ENCODE data around the gene SLC22A23.

Gene SLC22A23

GRCh38 chr6:3321042-3321441 is 135.8 kb downstream of the SLC22A23 start:
- Histone ChIP-seq H3K4me2 (ENCODE audit: low read length) (no peak overlapping the region), H3K9me3 (ENCODE audit: control insufficient read depth, insufficient read depth, low read length) (no peaks in the 10 kb centered on the region), H3K79me2 (ENCODE audit: control insufficient read depth, low read length) (no peaks in the 10 kb centered on the region), H3K9me2 (replicated peaks; ENCODE audit: control insufficient read depth, low read length) (no peaks in the 10 kb centered on the region), H3F3A (ENCODE audit: control insufficient read depth, insufficient read depth) (no peaks in the 10 kb centered on the region), H3K27me3 (ENCODE audit: control insufficient read depth, low read length) (peaks cover 36% of the 10 kb centered on the region), H4K20me1 (ENCODE audit: control insufficient read depth, insufficient read depth, low read depth, low read length) (no peaks in the 10 kb centered on the region), H3K27ac (ENCODE audit: low read depth, low read length) (no peak overlapping the region), H3K36me3 (ENCODE audit: control insufficient read depth, low read length) (no peaks in the 10 kb centered on the region), H3K4me3 (ENCODE audit: low read length) (no peak overlapping the region), H3K4me1 (ENCODE audit: control insufficient read depth, low read length) (no peaks in the 10 kb centered on the region)
- TF ChIP-seq, protein P1, sequence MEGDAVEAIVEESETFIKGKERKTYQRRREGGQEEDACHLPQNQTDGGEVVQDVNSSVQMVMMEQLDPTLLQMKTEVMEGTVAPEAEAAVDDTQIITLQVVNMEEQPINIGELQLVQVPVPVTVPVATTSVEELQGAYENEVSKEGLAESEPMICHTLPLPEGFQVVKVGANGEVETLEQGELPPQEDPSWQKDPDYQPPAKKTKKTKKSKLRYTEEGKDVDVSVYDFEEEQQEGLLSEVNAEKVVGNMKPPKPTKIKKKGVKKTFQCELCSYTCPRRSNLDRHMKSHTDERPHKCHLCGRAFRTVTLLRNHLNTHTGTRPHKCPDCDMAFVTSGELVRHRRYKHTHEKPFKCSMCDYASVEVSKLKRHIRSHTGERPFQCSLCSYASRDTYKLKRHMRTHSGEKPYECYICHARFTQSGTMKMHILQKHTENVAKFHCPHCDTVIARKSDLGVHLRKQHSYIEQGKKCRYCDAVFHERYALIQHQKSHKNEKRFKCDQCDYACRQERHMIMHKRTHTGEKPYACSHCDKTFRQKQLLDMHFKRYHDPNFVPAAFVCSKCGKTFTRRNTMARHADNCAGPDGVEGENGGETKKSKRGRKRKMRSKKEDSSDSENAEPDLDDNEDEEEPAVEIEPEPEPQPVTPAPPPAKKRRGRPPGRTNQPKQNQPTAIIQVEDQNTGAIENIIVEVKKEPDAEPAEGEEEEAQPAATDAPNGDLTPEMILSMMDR (IDR thresholded peaks at IDR 0.05; ENCODE audit: low read depth, low read length, poor library complexity, severe bottlenecking): no peak
- TF ChIP-seq EZH2phosphoT487 (IDR thresholded peaks at IDR 0.05; ENCODE audit: borderline replicate concordance, low read length): no peak

DNA sequence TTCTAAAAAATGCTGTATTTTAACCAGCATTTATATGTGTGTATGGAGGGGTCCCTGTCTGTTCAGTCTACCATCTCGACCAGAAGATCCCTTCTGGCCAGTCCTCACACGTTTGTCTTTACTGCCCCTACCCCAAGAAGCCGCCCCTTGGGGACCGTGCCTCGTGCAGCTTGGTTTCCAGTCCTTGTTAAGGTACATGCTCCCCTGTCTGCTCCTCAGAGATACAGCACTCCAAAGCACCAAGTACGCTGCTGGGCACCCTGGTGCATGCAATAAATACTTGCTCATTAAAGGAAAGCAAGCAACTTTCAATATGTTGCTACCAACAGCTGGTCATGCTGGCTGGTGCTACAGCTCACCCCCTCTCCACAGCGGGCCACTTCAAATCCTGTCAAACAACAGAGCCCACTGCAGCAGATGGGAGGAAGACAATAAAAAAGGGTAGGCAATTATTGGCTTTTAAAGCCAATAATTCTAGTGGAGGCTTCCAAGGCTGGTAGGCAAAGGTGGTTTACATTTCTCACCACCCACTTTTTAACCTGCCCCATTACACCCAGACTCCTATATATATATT is 136.5 kb downstream of the SLC22A23 start:
- H3K4me1 ChIP-seq (ENCODE audit: control insufficient read depth, low read length): no peaks in the 10 kb centered on the region
- H3K9me3 ChIP-seq (ENCODE audit: control insufficient read depth, insufficient read depth, low read length): no peaks in the 10 kb centered on the region
- no peaks in the 10 kb centered on the region for H3K36me3 ChIP-seq (ENCODE audit: control insufficient read depth, low read length)
- H3K27ac ChIP-seq (ENCODE audit: low read depth, low read length): no peak overlapping the region
- H3K27me3 ChIP-seq (ENCODE audit: control insufficient read depth, low read length): peaks cover 31% of the 10 kb centered on the region
- no peak for TF ChIP-seq EZH2phosphoT487 (IDR thresholded peaks at IDR 0.05; ENCODE audit: borderline replicate concordance, low read length)
- TF ChIP-seq, protein P1 (IDR thresholded peaks at IDR 0.05; ENCODE audit: low read depth, low read length, poor library complexity, severe bottlenecking): no peak
- H4K20me1 ChIP-seq (ENCODE audit: control insufficient read depth, insufficient read depth, low read depth, low read length): no peaks in the 10 kb centered on the region
- H3K9me2 ChIP-seq (replicated peaks; ENCODE audit: control insufficient read depth, low read length): no peaks in the 10 kb centered on the region
- H3K4me2 ChIP-seq (ENCODE audit: low read length): no peak overlapping the region
- H3F3A ChIP-seq (ENCODE audit: control insufficient read depth, insufficient read depth): no peaks in the 10 kb centered on the region
- H3K79me2 ChIP-seq (ENCODE audit: control insufficient read depth, low read length): no peaks in the 10 kb centered on the region
- no peak overlapping the region for H3K4me3 ChIP-seq (ENCODE audit: low read length)

DNA sequence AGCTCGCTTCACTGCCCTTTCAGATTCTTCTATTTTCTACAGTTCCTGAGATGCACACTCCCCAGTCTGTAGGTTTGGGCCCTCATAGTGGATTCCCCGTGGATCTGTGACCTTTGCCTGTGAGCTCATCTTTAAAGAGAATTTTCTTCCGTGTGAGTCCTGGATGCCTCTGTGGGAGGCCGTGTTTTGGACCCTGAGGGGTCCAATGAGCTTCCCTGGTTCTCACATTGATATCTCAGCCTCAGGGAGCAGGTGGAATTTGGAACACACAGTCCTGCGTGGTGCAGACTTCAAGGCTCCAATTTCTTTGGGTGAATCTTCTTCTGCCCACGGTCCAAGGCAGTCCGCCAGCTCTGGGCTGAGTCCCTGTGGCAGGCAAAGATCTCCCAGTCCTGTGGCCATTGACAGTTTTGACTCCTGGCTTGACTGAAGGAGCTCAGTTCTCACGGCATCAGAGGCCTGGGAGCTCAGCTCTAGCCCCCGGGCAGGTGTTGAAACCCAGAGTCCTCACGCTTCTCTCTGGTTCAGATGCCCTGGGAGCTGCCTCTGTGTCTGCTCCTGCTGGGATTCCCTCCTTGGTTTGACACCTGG is 137.1 kb downstream of the SLC22A23 start:
- Histone ChIP-seq H3K36me3 (ENCODE audit: control insufficient read depth, low read length) (no peaks in the 10 kb centered on the region), H3K9me2 (replicated peaks; ENCODE audit: control insufficient read depth, low read length) (no peaks in the 10 kb centered on the region), H3K9me3 (ENCODE audit: control insufficient read depth, insufficient read depth, low read length) (no peaks in the 10 kb centered on the region), H3K79me2 (ENCODE audit: control insufficient read depth, low read length) (no peaks in the 10 kb centered on the region), H4K20me1 (ENCODE audit: control insufficient read depth, insufficient read depth, low read depth, low read length) (no peaks in the 10 kb centered on the region), H3K4me2 (ENCODE audit: low read length) (no peak overlapping the region), H3K4me3 (ENCODE audit: low read length) (no peak overlapping the region), H3K27ac (ENCODE audit: low read depth, low read length) (no peak overlapping the region), H3F3A (ENCODE audit: control insufficient read depth, insufficient read depth) (no peaks in the 10 kb centered on the region), H3K27me3 (ENCODE audit: control insufficient read depth, low read length) (peaks cover 25% of the 10 kb centered on the region), H3K4me1 (ENCODE audit: control insufficient read depth, low read length) (no peaks in the 10 kb centered on the region)
- no peak for TF ChIP-seq EZH2phosphoT487 (IDR thresholded peaks at IDR 0.05; ENCODE audit: borderline replicate concordance, low read length)
- TF ChIP-seq, protein P1 (IDR thresholded peaks at IDR 0.05; ENCODE audit: low read depth, low read length, poor library complexity, severe bottlenecking): no peak

Data from DOHH2 (cell line).